HEK293 (cell line): Measurements from ENCODE around the gene RCC1.
"Not testable (repeated sequence)": the region's sequence is repeated elsewhere in the genome, so short reads cannot be mapped to it uniquely, and the experiment has no call there.

ENCODE experiments used
- MZF1 ChIP-seq: fragments of 450-650 bp; formaldehyde crosslinking; IDR thresholded peaks from 2 replicates; pipeline ENCODE4 v1.5.1; 2017; ENCODE audit warnings: missing biosample characterization, missing genetic modification characterization, borderline replicate concordance
- PRDM1 ChIP-seq: fragments of 450-650 bp; formaldehyde crosslinking; IDR thresholded peaks from 2 replicates; pipeline ENCODE4; 2016; ENCODE audit warnings: missing biosample characterization, missing genetic modification characterization
- ZEB2 ChIP-seq: fragments of 450-650 bp; formaldehyde crosslinking; IDR thresholded peaks from 2 replicates; pipeline ENCODE4 v1.5.1; 2016; ENCODE audit warnings: missing biosample characterization, missing genetic modification characterization
- ZNF157 ChIP-seq: fragments of 450-650 bp; formaldehyde crosslinking; IDR thresholded peaks from 2 replicates; pipeline ENCODE4 v1.5.1; 2016; ENCODE audit warnings: missing biosample characterization, missing genetic modification characterization
- ZNF341 ChIP-seq: fragments of 450-650 bp; formaldehyde crosslinking; IDR thresholded peaks from 2 replicates; pipeline ENCODE4; 2016; ENCODE audit warnings: low read depth, missing biosample characterization, missing genetic modification characterization
- ZNF514 ChIP-seq: fragments of 450-650 bp; formaldehyde crosslinking; IDR thresholded peaks from 2 replicates; pipeline ENCODE4 v1.5.1; 2016; ENCODE audit warnings: missing biosample characterization, missing genetic modification characterization
- ZNF596 ChIP-seq: fragments of 450-650 bp; IDR thresholded peaks from 2 replicates; pipeline ENCODE4 v1.5.0; 2018; ENCODE audit warnings: missing biosample characterization, mild to moderate bottlenecking, missing genetic modification characterization, moderate library complexity
- ZNF626 ChIP-seq: fragments of 450-650 bp; sonication (Bioruptor Pico); formaldehyde crosslinking; IDR thresholded peaks from 2 replicates; pipeline ENCODE4 v1.5.1; 2018; ENCODE audit warnings: missing biosample characterization, missing genetic modification characterization, inconsistent platforms
- ZNF707 ChIP-seq: fragments of 450-650 bp; formaldehyde crosslinking; IDR thresholded peaks from 2 replicates; pipeline ENCODE4 v1.5.1; 2016; ENCODE audit warnings: missing biosample characterization, missing genetic modification characterization
- TF ChIP-seq, protein P1 (sequence below): fragments of 450-650 bp; formaldehyde crosslinking; IDR thresholded peaks from 2 replicates; pipeline ENCODE4 v1.5.1; 2016; ENCODE audit warnings: missing biosample characterization, missing genetic modification characterization
- TF ChIP-seq, protein P2 (sequence below): fragments of 450-650 bp; formaldehyde crosslinking; IDR thresholded peaks from 2 replicates; pipeline ENCODE4 v1.5.1; 2016; ENCODE audit warnings: missing biosample characterization, missing genetic modification characterization, low read depth
- TF ChIP-seq, protein P3 (sequence below): fragments of 450-650 bp; formaldehyde crosslinking; IDR thresholded peaks from 2 replicates; pipeline ENCODE4 v1.5.1; 2016; ENCODE audit warnings: missing biosample characterization, missing genetic modification characterization
- TF ChIP-seq, protein P4 (sequence below): fragments of 450-650 bp; formaldehyde crosslinking; conservative IDR thresholded peaks from 2 replicates; pipeline ENCODE4 v1.5.1; 2016; ENCODE audit warnings: low read depth, missing biosample characterization, missing genetic modification characterization
- TF ChIP-seq, protein P5 (sequence below): fragments of 450-650 bp; formaldehyde crosslinking; IDR thresholded peaks from 2 replicates; pipeline ENCODE4 v1.5.1; 2016; ENCODE audit warnings: missing biosample characterization, missing genetic modification characterization

DNA sequence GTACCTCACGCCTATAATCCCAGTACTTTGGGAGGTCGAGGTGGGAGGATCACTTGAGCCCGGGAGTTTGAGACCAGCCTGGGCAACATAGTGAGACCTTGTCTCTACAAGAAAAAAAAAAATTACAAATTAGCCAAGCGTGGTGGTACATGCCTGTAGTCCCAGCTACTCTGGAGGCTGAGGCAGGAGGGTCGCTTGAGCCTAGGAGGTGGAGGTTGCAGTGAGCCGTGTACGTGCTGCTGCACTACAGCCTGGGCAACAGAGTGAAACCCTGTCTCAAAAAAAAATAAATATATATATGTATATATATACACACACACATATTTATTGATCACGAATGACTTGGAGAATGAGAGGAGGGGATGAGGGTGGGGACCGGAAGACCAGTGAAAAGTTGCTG is 16.7 kb downstream of the RCC1 start:
- TF ChIP-seq, protein P1, sequence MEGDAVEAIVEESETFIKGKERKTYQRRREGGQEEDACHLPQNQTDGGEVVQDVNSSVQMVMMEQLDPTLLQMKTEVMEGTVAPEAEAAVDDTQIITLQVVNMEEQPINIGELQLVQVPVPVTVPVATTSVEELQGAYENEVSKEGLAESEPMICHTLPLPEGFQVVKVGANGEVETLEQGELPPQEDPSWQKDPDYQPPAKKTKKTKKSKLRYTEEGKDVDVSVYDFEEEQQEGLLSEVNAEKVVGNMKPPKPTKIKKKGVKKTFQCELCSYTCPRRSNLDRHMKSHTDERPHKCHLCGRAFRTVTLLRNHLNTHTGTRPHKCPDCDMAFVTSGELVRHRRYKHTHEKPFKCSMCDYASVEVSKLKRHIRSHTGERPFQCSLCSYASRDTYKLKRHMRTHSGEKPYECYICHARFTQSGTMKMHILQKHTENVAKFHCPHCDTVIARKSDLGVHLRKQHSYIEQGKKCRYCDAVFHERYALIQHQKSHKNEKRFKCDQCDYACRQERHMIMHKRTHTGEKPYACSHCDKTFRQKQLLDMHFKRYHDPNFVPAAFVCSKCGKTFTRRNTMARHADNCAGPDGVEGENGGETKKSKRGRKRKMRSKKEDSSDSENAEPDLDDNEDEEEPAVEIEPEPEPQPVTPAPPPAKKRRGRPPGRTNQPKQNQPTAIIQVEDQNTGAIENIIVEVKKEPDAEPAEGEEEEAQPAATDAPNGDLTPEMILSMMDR (tag by site-specific recombination), result not testable (repeated sequence)
- TF ChIP-seq, protein P2, sequence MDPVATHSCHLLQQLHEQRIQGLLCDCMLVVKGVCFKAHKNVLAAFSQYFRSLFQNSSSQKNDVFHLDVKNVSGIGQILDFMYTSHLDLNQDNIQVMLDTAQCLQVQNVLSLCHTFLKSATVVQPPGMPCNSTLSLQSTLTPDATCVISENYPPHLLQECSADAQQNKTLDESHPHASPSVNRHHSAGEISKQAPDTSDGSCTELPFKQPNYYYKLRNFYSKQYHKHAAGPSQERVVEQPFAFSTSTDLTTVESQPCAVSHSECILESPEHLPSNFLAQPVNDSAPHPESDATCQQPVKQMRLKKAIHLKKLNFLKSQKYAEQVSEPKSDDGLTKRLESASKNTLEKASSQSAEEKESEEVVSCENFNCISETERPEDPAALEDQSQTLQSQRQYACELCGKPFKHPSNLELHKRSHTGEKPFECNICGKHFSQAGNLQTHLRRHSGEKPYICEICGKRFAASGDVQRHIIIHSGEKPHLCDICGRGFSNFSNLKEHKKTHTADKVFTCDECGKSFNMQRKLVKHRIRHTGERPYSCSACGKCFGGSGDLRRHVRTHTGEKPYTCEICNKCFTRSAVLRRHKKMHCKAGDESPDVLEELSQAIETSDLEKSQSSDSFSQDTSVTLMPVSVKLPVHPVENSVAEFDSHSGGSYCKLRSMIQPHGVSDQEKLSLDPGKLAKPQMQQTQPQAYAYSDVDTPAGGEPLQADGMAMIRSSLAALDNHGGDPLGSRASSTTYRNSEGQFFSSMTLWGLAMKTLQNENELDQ (tag by site-specific recombination), result not testable (repeated sequence)
- not testable (repeated sequence) for TF ChIP-seq ZNF596, MZF1, ZEB2, ZNF157, PRDM1, ZNF626, ZNF341, ZNF707, ZNF514 (tag by site-specific recombination)
- TF ChIP-seq, protein P3, sequence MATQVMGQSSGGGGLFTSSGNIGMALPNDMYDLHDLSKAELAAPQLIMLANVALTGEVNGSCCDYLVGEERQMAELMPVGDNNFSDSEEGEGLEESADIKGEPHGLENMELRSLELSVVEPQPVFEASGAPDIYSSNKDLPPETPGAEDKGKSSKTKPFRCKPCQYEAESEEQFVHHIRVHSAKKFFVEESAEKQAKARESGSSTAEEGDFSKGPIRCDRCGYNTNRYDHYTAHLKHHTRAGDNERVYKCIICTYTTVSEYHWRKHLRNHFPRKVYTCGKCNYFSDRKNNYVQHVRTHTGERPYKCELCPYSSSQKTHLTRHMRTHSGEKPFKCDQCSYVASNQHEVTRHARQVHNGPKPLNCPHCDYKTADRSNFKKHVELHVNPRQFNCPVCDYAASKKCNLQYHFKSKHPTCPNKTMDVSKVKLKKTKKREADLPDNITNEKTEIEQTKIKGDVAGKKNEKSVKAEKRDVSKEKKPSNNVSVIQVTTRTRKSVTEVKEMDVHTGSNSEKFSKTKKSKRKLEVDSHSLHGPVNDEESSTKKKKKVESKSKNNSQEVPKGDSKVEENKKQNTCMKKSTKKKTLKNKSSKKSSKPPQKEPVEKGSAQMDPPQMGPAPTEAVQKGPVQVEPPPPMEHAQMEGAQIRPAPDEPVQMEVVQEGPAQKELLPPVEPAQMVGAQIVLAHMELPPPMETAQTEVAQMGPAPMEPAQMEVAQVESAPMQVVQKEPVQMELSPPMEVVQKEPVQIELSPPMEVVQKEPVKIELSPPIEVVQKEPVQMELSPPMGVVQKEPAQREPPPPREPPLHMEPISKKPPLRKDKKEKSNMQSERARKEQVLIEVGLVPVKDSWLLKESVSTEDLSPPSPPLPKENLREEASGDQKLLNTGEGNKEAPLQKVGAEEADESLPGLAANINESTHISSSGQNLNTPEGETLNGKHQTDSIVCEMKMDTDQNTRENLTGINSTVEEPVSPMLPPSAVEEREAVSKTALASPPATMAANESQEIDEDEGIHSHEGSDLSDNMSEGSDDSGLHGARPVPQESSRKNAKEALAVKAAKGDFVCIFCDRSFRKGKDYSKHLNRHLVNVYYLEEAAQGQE (tag by site-specific recombination), result not testable (repeated sequence)
- TF ChIP-seq, protein P4, sequence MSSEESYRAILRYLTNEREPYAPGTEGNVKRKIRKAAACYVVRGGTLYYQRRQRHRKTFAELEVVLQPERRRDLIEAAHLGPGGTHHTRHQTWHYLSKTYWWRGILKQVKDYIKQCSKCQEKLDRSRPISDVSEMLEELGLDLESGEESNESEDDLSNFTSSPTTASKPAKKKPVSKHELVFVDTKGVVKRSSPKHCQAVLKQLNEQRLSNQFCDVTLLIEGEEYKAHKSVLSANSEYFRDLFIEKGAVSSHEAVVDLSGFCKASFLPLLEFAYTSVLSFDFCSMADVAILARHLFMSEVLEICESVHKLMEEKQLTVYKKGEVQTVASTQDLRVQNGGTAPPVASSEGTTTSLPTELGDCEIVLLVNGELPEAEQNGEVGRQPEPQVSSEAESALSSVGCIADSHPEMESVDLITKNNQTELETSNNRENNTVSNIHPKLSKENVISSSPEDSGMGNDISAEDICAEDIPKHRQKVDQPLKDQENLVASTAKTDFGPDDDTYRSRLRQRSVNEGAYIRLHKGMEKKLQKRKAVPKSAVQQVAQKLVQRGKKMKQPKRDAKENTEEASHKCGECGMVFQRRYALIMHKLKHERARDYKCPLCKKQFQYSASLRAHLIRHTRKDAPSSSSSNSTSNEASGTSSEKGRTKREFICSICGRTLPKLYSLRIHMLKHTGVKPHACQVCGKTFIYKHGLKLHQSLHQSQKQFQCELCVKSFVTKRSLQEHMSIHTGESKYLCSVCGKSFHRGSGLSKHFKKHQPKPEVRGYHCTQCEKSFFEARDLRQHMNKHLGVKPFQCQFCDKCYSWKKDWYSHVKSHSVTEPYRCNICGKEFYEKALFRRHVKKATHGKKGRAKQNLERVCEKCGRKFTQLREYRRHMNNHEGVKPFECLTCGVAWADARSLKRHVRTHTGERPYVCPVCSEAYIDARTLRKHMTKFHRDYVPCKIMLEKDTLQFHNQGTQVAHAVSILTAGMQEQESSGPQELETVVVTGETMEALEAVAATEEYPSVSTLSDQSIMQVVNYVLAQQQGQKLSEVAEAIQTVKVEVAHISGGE (tag by site-specific recombination), result not testable (repeated sequence)
- TF ChIP-seq, protein P5, sequence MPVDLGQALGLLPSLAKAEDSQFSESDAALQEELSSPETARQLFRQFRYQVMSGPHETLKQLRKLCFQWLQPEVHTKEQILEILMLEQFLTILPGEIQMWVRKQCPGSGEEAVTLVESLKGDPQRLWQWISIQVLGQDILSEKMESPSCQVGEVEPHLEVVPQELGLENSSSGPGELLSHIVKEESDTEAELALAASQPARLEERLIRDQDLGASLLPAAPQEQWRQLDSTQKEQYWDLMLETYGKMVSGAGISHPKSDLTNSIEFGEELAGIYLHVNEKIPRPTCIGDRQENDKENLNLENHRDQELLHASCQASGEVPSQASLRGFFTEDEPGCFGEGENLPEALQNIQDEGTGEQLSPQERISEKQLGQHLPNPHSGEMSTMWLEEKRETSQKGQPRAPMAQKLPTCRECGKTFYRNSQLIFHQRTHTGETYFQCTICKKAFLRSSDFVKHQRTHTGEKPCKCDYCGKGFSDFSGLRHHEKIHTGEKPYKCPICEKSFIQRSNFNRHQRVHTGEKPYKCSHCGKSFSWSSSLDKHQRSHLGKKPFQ, result not testable (repeated sequence)
